Measurements from ENCODE around the gene DIP2C. TPM values are rescaled to one million over a fixed set of nuclear protein-coding genes. Genes with fewer than 3 reads are reported as not detected.
"Not testable (repeated sequence)": the region's sequence is repeated elsewhere in the genome, so short reads cannot be mapped to it uniquely, and the experiment has no call there.

The DIP2C gene
- total RNA-seq, 1 donor from 2014 or later: 31.9 TPM

DNA sequence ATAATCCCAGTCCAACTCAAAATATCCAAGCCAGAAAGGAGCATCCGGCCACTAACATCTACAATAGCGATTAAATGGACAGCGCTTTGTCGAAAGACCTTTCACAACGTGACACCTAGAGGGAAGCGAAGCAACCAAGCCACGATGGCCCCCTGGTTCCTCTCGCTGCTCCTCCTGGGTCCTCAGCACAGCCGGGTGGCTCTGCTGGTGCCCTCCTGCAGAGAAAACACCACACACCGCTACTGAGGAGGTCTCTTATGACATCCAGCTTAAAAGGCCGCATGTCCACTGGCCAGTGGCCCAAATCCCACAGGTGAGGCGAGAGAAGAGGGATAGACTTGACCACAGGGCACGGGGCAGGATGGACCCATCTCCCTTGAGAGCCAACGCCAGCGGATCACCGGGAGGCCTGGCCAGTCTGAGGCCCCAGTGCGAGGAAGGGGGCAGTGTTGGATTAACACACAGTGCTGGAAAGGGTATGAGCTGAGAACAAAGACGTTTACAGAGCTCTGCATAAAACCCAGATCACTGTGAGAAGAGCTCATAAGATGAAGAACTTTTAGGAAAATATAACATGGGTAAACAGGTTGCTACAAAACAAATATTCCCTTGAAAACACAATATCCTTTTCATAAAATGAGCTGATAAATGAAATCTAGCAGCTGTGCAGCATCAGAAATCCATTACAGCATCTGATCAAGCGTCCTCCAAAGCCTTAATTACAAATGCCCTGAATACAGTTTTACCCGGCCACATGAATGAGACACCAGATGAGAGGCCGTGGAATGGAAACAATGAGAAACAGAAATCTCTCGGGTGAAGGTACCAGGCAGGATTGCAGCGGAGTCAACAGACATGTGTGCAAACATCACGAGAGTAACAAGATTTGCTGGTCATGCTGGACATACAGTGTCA is 236.7 kb downstream of the DIP2C start:
- no peak for DNase-seq (ENCODE audit: low read depth)

DNA sequence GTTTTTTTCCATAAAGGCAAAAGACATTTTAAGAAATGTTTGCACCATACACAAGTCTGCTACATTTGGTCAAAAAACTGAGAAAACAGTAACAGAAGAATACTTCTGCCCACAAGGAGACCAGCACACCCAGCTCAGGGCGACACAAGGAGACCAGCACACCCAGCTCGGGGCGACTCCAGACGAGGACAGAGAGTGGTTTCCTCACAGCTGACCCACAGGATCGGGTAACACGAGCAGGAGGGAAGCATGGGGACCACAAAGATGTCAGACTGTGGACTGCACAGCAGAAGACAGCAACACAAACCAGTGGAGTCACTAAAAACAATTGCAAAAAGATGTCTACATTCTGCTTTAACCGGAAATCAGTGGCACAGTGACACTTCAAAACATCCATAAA is 237.6 kb downstream of the DIP2C start:
- DNase-seq (ENCODE audit: low read depth): peak; percentile 79

DNA sequence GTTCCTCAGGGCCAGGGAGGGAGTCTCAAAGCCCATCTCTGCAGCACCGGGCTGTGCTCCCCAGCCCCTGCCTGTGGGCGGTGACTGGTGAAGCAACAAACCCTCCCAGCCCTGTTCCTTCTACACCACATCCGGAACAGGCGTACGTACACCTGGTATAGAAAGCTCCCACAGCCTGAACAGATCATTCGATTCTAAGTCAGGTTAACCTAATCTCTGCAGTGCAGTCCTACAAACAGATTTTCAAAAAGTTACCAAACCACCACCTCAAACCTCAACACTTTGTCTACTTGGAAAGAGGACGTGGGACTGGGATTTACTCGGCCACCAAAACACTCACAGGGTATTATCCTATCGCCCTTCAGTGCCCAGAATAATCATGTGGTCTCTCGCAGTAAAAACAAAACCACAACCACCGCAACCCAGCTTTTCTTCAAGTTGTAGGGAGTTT is 238.4 kb downstream of the DIP2C start:
- DNase-seq (ENCODE audit: low read depth): peak; percentile 73

DNA sequence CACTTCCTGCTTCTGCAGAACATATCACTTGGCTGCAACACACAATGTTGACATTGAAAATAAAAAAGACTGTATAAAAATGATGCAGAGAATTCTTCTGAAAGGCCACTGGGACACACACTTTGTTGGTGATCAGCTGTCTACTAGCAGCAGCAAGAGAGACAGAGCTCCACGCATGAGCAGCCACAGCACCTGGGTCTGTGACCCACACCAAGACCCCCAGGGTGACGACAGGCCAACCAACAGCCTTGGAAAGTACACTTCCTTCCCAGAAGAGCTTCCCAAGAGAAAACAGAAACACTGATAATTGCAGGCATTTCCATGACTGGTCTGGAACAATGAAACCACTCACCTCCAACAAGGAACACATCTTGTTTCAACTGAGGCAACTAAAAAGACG is 239.0 kb downstream of the DIP2C start:
- no peak for DNase-seq (ENCODE audit: low read depth)

DNA sequence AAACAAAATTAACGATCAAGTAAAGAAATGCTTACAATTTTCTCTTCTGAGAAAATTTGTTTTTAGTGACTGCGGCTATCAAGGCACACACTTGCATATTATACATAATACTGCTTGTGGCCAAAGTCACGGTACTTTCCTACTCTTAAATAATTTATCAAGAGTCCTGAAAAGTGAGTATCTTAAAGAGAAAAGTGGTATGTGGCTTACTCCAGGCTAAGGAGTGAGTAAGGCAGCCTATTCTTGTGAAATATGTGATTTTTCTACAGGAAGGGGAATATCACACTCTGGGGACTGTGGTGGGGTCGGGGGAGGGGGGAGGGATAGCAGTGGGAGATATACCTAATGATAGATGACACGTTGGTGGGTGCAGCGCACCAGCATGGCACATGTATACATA is 240.1 kb downstream of the DIP2C start:
- not testable (repeated sequence) for DNase-seq (ENCODE audit: low read depth)

DNA sequence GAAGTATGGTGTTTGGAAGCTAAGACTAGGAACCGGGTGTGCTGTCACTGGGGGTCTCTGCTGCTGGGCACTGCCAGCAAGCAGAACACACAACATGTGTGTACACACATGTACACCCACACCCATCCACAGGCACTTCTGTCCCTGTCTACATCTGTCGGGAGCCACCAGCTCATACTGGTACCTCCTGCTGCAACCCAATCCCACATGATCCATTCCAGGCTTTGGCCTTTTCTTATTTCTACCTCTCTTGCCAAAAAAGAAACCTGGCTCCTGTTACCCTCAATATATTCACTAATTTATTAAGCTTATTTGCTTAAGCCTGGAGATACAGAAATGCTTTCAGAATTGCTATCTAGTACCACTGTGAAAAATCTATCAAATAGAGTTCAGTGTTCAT is 246.0 kb downstream of the DIP2C start:
- DNase-seq (ENCODE audit: low read depth): no peak

DNA sequence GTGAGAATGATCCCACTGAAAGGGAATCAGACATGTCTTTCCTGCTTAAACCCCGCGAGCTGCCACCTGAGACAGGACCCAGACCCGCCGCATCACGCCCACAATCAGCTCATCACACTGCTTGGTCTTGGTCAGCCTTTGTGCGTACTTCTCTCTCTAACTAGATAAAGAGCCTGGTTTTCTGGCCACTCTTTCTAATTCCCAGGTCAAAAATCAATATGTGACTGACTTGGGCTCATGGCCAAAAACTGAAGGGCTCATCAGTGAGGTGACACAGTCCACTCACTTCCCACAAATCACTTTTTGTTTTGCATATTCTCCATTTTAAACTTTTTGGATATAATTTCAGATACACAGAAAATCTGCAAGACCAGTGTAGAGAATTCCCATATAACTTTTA is 247.3 kb downstream of the DIP2C start:
- no peak for DNase-seq (ENCODE audit: low read depth)

DNA sequence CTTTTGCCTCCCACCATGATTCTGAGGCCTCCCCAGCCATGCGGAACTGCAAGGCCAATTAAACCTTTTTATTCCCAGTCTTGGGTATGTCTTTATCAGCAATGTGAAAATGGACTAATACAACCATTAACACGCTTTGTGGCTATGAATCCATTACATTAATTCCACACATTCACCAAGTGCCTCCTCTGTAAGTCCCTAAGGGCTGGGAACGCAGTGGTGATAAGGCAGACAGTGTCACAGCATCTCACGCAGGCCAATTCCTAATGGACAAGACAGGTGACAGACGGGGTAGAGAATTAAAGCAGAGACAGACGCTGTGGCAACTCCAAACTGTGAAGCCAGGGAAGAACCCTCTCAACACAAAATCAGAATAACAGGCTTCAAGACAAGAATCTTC is 247.8 kb downstream of the DIP2C start:
- DNase-seq (ENCODE audit: low read depth): no peak

DNA sequence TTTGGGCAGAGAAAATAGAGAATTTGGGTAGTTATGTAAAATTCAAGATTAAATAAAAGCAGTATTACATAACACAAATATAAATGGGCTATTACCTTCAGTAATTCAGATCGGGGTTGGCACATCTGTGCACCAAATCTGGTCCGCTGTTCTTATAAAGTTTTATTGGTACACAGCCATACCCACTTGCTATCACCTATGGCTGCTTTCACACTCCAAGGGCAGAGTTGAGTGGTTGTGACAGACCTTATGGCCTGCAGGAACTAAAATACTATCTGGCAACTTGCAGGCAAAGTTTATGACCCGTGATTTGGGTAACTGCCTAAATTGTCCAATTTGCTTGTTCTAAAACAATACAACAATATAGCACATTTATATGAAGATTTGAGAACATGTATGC is 249.3 kb downstream of the DIP2C start:
- DNase-seq (ENCODE audit: low read depth): no peak

DNA sequence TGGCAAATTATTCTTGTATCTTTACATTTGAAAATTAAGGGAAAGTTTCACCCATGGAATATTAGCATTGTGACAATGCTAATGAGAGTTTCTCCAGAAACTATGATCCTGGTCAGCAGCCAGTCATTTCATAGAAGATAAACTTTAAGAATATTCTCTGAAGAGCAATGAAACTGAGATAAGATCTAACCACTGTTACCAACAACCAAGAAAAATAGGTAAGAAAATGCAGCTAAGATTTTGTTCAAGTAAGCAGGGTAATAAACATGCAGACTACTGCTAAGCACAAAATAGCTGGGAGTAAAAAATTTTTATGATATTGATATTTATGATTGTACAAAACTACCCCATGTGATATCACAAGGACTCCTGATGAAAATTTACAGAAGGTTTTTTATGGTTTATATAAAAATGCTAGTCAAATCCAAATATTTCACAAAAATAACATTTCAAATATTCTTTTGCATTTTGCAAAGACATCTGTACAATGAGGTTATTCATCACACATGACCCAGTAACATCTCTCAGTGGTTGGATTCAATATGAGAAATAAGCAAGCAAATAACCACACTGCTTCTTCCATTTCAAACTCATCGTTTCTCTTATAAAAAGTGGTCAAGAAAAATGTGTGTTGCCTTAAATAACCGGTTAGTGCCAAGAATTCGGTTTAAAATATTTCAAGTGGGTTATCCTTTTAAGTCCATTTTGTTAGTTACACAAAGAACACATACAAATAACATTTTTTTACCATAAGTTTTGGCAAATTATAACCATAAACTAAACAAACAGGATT is 251.6 kb downstream of the DIP2C start:
- DNase-seq (ENCODE audit: low read depth): no peak

DNA sequence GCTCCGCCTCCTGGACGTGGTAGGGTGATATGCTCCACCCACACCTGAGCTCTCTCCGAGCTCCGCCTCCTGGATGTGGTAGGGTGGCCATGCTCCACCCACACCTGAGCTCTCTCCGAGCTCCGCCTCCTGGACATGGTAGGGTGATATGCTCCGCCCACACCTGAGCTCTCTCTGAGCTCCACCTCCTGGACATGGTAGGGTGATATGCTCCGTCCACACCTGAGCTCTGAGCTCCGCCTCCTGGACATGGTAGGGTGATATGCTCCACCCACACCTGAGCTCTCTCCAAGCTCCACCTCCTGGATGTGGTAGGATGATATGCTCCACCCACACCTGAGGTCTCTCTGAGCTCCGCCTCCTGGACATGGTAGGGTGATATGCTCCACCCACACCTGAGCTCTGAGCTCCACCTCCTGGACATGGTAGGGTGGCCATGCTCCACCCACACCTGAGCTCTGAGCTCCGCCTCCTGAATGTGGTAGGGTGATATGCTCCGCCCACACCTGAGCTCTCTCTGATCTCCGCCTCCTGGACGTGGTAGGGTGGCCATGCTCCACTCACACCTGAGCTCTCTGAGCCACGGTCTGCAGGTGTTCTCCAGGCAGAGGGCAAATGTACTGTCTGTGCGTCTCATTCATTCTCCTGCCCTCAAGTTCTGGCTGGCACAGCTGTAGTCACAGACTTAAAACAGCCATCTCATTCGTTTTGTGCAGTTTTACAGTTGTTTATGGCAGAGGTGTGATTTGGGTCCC is 252.4 kb downstream of the DIP2C start:
- no peak for DNase-seq (ENCODE audit: low read depth)

DNA sequence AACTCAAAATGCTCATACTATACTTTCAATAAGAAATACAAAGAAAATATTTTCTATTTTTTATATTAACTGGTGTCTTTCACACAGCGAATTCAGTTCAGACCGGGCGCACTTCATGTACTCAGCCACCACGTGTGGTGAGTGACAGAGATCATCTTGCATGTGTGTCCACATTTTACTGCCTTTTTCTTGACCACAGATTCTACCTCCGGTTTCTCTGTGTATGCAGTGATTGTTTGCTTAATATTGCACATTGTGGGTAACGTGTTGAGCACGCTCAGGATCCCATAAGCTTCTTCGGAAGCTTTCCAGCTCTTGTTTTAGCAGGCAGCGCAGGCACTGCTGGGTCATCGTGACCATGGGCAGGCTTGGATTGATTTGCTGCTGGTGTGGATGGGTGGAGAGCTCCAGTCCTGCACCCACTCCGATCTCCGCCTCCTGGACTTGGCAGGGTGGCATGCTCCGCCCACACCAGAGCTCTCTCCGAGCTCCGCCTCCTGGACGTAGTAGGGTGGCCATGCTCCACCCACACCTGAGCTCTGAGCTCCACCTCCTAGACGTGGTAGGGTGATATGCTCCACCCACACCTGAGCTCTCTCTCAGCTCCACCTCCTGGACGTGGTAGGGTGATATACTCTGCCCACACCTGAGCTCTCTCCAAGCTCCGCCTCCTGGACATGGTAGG is 253.3 kb downstream of the DIP2C start:
- DNase-seq (ENCODE audit: low read depth): no peak

DNA sequence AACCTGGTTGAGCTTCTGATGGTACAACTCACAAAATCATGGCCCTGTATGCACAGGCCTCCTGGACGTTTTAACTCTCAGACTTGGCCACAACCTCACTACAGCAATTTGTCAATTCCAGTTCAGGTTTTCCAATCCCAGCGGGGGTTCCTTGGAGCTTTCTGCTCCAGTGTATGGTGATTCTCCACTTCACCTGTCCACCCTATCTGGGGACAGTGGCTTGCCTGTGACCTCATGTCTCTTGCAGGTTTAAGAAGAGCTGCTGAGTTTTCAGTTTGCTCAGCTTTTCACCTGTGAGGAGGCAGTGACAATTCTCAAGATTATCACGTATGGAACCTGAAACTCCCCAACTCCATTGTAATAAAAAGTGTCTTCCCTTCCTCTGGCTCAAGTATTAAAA is 254.1 kb downstream of the DIP2C start:
- DNase-seq (ENCODE audit: low read depth): no peak

DNA sequence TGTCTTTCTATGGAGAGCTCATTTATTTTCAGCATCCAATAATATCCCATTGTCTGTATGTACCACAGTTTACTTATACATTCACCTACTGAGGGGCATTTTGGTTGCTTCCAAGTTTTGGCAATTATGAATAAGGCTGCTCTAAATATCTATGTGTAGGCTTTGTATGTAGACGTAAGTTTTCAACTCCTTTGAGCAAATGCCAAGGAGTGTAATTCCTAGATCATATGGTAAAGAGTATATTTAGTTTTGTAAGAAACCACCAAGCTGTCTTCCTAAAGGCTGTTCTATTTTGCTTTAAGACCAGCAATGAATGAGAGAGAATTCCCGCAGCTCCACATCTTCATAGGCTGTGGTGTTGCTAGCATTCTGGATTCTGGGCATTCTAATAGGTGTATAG is 259.8 kb downstream of the DIP2C start:
- no peak for DNase-seq (ENCODE audit: low read depth)

DNA sequence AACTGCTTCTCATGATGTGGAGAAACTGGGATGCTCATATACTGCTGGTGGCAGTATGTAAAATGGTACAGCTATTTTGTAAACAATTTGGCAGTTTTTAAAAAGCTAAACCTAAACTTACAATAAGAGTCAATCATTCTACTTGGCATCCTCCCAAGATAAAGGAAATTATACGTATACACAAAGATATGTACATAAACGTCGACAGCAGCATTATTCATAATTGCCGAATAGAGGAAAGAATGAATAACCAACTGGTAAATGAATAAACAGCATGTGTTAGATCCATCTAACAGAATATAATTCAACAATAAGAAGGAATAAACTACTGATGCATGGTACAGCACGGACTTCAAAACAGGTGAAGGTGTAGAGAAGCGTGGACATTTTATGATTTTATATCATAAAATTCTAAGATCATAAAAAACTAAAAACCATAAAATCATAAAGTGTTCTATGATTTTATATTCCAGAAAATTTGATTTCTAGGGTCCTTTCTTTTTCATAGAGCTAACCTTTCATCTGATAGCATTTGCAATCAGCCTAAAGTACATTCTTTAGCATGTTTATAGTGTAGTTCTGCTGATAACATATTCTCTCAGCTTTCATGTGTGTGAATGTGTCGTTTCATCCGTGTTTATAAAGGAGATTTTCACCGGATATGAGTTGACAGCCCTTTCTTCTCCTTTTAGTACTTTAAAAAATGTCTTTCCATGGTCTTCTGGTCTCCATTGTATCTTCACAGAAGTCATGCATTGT is 261.5 kb downstream of the DIP2C start:
- no peak for DNase-seq (ENCODE audit: low read depth)

DNA sequence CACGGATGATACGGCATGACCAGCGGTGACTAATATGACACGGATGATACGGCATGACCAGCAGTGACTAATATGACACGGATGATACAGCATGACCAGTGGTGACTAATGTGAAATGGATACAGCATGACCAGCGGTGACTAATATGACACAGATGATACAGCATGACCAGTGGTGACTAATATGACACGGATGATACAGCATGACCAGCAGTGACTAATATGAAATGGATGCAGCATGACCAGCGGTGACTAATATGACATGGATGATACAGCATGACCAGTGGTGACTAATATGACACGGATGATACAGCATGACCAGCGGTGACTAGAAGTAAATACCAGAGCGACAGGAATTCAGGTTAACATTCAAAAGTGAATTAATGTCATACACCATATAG is 264.1 kb downstream of the DIP2C start:
- DNase-seq (ENCODE audit: low read depth): peak; percentile 2

DNA sequence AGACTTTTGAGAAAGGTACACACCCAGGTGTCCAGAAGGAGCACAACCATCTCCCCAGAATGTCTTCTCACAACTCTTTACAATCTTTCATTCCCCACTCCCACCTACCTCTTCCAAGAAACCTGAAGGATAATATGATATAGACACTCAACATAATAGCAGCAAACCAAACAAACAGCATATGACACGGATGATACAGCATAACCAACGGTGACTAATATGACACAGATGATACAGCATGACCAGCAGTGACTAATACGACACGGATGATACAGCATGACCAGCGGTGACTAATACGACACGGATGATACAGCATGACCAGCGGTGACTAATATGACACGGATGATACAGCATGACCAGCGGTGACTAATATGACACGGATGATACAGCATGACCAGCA is 264.7 kb downstream of the DIP2C start:
- not testable (repeated sequence) for DNase-seq (ENCODE audit: low read depth)

DNA sequence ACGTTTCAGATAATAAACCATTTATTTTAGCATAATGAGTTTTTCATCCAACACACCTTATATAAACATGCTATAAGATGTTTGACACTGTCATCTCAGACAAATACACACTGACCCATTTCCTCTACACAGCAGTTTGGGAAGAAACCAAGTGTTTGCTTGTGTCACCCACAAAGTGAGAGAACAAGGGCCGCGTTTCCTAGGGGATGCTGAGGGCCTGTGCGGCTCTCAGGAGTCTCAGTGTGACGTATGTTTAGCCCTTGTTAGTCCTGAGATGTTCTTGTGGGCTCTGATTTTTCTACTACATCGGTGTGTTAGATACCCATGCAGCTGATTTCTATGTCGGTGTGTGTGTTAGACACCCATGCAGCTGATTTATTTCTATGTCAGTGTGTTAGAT is 266.3 kb downstream of the DIP2C start:
- DNase-seq (ENCODE audit: low read depth): no peak

DNA sequence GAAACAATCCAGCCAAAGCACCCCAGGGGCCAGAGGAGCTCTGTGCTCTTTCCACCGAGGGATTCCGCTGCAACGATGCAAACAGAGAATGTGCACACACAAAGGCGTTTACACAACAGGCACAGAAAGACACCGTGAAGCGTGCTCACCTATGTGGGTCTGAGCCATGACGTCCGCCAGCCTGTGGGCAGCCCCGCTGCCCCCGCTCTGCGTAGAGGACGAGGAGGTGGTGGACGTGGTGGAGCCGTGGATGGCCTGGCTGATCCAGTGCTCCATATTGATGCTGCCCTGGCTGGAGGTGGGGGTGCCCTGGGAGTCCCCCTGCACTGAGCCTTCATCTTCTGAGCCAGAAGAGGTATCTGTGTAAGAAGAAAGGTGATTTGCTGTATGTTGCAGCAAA is 266.8 kb downstream of the DIP2C start:
- no peak for DNase-seq (ENCODE audit: low read depth)

DNA sequence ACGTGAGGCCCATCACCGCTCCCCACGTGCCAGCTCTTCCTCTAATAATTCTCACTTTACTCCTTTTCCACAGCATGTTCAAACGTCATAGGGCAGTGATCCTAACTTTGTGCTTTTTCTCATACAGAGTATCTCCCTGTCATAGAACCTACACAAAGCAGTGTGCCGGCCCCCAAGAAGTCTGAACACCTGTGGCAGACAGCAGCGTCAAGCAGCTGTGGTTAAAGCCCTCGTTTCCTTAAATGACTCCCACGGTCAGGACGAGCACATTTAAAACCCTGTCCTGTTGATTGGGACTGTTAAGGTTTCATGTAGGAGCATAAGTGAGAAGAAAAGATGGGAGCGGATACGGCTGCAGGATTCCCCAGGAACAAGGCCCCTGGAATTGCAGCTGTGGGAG is 267.2 kb downstream of the DIP2C start:
- DNase-seq (ENCODE audit: low read depth): no peak

Measured in myocyte (in vitro differentiated cells).